ENCODE results near the gene TMEM138.

Gene TMEM138

GRCh38 chr11:61329871-61330270, 32.3 kb upstream of the TMEM138 start:
- in situ Hi-C loops (cut with HindIII; ENCODE audit: low sequenced_read_pairs), result loop anchor here (5.0 kb wide), 1 partner anchor 32 kb away; the partner anchor contains the start of genes CYB561A3 and TMEM138
- TF ChIP-seq CTCF (IDR thresholded peaks at IDR 0.05; ENCODE audit: low read depth, low read length, missing control alignments), result no peak

GRCh38 chr11:61331651-61332050, 30.5 kb upstream of the TMEM138 start:
- in situ Hi-C loops (cut with HindIII; ENCODE audit: low sequenced_read_pairs), result no loop called here
- H3K4me3 ChIP-seq (ENCODE audit: low read depth, low read length), result peak overlapping the region; percentile 99
- no peak for TF ChIP-seq CTCF (IDR thresholded peaks at IDR 0.05; ENCODE audit: low read depth, low read length, missing control alignments)
- DNase-seq (ENCODE audit: low read depth), result no peak

More at GRCh38 chr11:61329871-61330270, 32.3 kb upstream of the TMEM138 start:
- no peak for DNase-seq (ENCODE audit: low read depth)
- no peak overlapping the region for H3K4me3 ChIP-seq (ENCODE audit: low read depth, low read length)

- no peak for DNase-seq (ENCODE audit: low read depth)
- H3K4me3 ChIP-seq (ENCODE audit: low read depth, low read length), result peak overlapping the region; percentile 99
- in situ Hi-C loops (cut with HindIII; ENCODE audit: low sequenced_read_pairs), result no loop called here
- TF ChIP-seq CTCF (IDR thresholded peaks at IDR 0.05; ENCODE audit: low read depth, low read length, missing control alignments), result peak; percentile 8
Measured at GRCh38 chr11:61332281-61332796, 29.8 kb upstream of the TMEM138 start.

- no peak for TF ChIP-seq CTCF (IDR thresholded peaks at IDR 0.05; ENCODE audit: low read depth, low read length, missing control alignments)
- peak; percentile 74 for DNase-seq (ENCODE audit: low read depth)
- H3K4me3 ChIP-seq (ENCODE audit: low read depth, low read length), result peak within 1 kb of the TSS; percentile 99
- in situ Hi-C loops (cut with HindIII; ENCODE audit: low sequenced_read_pairs), result no loop called here
Measured at GRCh38 chr11:61332797-61333549, 29.2 kb upstream of the TMEM138 start, which contains the start of the genes DDB1 and TKFC. TSS of gene DDB1 (minus strand) at chr11:61333105. CDS start at chr11:61332968, 137 bp downstream. TSS of gene TKFC (plus strand) at chr11:61333228. CDS start at chr11:61334729, 1,501 bp downstream.

GRCh38 chr11:61333550-61334433, 28.4 kb upstream of the TMEM138 start:
- in situ Hi-C loops (cut with HindIII; ENCODE audit: low sequenced_read_pairs), result no loop called here
- DNase-seq (ENCODE audit: low read depth), result no peak
- H3K4me3 ChIP-seq (ENCODE audit: low read depth, low read length), result peak overlapping the region; percentile 99
- no peak for TF ChIP-seq CTCF (IDR thresholded peaks at IDR 0.05; ENCODE audit: low read depth, low read length, missing control alignments)
